Stimulated activated CD8-positive, alpha-beta memory T cell treated with anti-CD3 and anti-CD28 coated beads, Interleukin-12 subunit alpha, Interleukin-12 subunit beta, amount 100 ng/mL, for 24 hours (primary cell): Measurements from ENCODE around the gene INMT.

Source experiments
- DNase-seq: peaks from one replicate; pipeline ENCODE4 v3.0.0-alpha.2; 2020; ENCODE audit errors: extremely low read depth

Gene INMT

DNA sequence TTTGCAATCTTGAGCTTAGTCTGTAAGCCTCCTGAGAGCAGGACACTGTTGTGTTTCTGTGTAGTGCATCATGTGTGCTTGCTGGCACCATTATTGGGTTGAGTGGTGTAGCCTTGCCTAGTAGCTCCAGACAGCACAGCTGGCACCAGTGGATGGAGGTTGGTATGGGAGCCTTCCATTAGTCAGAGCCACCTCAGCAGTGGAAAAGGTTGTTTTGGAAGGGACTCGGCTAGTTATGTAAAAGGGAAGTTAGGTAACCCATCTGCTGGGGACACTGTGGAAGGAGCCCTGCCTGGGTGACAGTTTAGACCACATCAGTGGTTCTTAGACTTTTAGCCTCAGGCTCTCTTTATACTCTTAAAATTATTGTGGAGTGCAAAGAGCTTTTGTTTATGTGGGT is 35.6 kb downstream of the INMT start:
- no peak for DNase-seq

DNA sequence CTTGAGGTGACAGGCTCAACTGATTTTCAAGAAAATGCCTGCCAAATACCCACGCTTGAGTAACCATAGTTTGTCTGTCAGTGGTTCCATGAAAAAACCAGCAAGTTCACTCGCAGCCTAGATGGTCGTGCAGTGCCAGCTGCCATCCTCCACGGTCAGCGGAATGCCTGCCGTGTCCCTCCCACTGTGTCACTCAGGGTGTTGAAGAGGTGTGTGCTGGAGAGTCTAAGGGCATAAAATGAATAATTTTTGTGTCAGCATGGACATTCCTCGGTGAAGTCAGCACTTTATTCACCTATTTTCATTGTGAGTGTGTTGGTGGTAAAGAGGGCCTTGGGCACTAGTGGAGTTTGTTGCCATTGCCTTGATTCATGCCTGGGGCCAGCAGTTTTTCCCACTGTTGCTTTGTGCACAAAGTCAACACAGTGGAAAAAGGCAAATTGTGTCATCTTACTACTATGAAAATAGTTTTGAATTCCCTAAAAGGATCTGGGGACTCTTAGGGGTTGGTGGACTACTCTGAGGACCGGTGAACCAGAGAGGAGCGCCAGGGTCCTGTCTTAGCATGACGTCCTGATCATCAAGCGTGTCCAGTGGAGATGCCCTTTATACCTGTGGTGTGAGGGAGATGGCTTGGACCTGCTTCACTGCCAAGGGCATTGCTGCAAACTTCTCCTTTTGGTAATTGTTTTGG is 36.9 kb downstream of the INMT start:
- DNase-seq: no peak

DNA sequence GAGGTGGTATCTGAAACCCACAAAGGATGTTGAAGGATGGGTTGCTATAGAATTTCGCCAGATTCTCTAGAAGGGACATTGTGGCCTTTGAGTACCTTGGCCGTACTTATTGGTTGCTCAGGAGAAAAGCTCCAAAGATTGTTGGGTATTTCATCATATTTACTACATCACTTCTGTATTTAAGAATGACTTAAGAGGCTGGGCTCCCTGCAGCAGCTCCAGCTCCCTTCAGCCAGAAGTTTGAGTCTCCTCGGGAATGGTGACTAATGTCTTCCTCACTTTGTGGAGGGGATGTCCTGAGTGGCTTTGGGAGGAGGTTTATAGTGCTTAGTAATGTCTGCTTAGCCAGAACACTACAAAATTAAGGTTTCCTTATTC is 37.4 kb downstream of the INMT start:
- no peak for DNase-seq

DNA sequence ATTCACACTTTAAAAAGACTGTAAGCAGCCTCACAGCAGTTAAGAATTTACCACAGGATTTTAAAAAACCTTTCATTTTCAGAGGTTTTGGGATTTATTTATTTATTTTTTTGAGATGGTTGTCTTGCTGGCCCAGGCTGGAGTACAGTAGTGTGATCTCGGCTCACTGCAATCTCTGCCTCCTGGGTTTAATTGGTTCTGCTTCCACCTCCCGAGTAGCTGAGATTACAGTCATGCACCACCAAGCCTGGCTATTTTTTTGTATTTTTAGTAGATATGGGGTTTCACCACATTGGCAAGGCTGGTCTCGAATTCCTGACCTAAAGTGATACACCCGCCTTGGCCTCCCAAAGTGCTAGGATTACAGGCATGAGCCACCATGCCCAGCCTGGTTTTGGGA is 38.4 kb downstream of the INMT start:
- DNase-seq: no peak

GRCh38 chr7:30791114-30791513 is 39.2 kb downstream of the INMT start:
- DNase-seq: no peak

GRCh38 chr7:30795161-30795948 is 43.4 kb downstream of the INMT start:
- no peak for DNase-seq

- DNase-seq: no peak
Observed at GRCh38 chr7:30796105-30796869, 44.4 kb downstream of the INMT start.

DNA sequence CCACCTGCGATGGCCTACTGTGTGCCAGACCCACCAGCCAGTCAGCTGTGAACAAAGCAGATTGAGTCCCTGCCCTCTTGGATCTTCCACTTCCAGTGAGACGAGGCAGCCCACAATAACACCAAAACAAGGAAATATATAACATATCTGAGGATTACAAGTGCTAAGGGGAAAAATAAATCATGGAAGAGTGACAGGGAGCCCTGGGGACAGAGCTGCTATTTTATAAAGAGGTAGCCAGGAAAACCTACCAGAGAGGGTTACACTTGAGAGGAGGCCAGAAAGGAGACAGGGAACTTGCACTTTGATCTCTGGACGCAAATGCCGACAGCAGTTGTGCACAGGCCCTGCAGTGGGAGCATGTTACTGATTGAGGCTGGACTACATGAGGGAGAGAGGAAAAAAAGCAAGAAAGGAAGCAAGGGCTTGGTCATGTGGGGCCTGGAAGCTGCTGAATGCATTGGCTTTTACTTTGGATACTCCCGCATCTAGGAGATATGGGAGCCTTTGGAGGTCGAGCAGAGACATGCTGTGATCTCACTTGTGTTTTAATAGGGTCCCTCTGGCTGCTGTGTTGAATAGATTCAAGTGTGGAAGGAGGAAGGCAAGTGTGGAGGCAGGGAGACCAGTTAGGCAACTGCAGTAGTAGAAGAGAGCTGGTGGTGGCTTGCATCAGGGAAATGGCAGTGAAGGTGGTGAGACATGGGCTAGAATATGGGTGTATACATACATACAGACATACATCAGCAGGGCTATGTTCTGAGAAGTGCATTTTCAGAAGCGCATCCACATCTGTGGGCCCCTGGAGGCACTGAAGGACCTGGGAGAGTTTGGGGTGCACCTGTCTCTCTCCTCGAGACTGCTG is 45.5 kb downstream of the INMT start:
- no peak for DNase-seq

GRCh38 chr7:30799206-30799975 is 47.5 kb downstream of the INMT start:
- no peak for DNase-seq

DNA sequence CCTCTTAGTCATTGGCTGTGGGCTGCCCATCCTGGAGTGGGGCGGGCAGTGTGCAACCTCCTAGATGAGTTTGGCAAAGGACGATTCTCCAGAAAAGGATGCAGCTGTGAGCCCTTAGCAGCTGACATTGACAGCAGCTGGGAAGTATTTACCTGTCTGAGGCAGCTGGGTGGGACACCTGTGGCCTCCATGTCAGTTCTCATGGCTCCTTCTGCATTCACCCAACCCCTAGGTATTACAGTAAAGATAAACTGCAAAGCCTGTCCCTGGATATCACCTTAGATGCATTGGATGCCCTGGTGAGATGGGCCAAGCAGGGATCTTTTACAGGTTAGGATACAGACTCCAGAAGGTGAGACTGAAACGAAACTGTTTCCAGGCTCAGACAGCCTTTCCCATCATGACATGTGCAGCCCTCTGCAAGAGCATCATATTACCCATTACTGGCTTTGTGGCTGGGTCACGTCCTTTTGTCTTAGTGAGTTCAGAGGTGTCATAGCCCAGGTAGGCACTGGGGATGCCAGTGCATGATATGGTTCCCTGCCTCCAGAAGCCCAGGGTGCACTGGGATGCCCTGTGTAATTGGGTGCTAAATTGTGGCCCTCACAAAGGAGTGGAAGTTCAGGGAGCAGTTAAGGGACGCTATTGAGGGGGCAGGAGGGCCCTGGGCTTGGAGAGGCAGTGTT is 48.2 kb downstream of the INMT start:
- DNase-seq: no peak

DNA sequence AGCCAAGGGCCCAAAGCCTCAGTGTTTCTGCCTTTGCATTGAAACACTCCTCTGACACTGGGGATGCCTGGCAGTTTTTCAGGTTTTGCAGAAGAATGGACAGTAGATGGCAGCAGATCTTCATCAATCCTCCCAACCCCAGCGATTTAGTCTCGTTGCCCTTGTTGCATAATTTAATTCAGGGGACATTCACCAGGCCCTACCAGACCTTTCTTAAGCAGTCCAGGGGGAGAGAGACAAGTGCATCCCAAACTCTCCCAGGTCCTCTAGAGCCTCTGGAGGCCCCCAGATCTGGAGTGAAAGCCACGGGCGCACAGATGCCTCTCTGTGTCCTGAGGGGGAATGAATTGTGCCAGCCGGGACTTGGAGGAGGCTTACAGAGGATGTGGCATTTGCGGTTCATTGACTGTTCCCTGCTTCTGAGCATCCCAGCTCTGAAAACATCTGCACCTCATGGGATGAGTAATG is 48.9 kb downstream of the INMT start:
- no peak for DNase-seq

- no peak for DNase-seq
Observed at GRCh38 chr7:30802812-30803211, 50.9 kb downstream of the INMT start.

DNA sequence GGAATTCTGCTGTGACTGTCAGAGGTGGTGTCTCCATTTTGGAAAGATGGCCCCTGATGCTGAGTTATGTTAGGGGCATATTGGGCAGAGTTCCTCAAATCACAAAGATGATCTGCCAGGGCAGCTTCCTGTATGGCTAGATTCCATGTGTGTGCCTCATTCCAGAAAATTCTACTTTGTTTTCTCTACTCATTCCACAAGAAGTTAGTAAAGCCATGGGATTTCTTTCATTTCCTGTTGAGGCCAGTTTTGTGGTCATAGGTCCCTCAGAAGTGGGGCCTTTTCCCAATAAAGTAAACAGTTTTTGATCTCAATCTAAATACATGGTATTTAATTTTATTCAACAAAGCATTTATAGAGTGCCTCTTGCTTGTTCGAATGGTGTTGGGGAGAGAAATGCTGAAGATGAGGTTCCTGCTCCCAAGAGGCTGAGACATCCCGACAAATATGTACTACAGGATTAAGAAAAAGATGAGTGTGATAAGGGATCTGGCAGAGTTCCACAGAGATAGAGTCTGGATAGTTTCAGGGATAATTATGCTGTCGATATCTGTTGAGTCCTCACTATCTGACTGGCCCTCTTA is 52.2 kb downstream of the INMT start:
- no peak for DNase-seq

DNA sequence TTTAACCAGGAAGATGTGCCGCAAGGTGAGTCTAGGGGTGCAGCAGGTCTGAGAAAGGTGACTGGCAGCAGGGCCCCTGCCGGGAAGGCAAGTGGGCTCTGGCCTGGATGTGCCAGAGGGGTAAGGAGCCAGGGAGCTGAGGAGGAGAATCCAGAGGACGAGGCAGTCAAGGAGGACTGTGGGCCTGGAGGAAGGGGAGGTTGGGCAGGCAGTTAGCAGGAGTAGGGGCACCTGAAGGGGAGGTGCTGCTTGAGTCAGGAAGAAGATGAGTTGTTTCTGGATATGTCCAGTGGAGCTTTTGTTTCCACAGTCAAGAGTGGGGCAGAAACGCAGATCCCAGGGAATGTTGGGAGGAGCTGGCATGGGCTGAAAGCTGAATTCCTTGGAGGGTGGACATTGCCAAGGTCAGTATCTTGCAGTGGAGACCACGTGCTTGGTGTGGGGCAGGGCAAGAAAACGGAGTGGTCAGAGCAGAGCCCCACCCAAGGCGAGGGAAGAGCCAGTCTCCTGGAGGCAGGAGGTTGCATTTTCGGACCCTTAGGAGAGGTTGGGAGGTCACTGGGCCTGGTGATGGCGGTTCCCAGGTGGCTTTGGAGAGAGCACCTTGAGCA is 53.3 kb downstream of the INMT start:
- DNase-seq: no peak

DNA sequence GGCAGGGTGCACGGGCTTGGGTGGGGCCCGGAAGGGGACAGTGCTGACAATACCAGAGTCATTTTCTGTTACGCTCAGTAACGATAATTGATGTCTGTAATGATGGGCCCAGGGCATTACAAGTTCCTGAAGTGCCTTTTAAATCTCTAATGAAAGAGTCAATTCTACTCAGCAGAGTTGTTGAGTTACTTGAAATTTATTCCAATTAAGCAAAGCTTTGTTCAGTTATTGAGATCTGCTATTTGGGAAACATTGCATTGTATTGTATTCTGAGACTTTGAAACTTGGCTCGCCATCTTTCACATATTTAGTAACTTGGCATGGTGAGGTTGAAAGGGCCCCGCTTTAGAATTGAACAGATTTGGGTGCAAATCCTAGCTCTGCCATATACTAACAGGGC is 54.0 kb downstream of the INMT start:
- no peak for DNase-seq
